ENCODE results near the gene SOX15.

SOX15 gene

GRCh38 chr17:7562208-7562605 is 27.7 kb downstream of the SOX15 start:
- DNase-seq (ENCODE audit: low read depth, low spot score): no peak
- Histone ChIP-seq H3K4me3 (ENCODE audit: low read length) (peak overlapping the region; percentile 59), H3K36me3 (ENCODE audit: control insufficient read depth, insufficient read depth, low read length) (peaks cover 16% of the 10 kb centered on the region), H3K4me1 (ENCODE audit: control insufficient read depth, insufficient read depth, low read length) (peaks cover 3% of the 10 kb centered on the region), H3K27ac (ENCODE audit: low read length) (no peak overlapping the region), H3K27me3 (ENCODE audit: control insufficient read depth, insufficient read depth, low read length) (no peaks in the 10 kb centered on the region), H3K9me3 (ENCODE audit: control insufficient read depth, insufficient read depth, low read length) (no peaks in the 10 kb centered on the region)
- no CpG with 5 or more reads among the region's 28 CpGs for WGBS (ENCODE audit: insufficient coverage, insufficient read length)

DNA sequence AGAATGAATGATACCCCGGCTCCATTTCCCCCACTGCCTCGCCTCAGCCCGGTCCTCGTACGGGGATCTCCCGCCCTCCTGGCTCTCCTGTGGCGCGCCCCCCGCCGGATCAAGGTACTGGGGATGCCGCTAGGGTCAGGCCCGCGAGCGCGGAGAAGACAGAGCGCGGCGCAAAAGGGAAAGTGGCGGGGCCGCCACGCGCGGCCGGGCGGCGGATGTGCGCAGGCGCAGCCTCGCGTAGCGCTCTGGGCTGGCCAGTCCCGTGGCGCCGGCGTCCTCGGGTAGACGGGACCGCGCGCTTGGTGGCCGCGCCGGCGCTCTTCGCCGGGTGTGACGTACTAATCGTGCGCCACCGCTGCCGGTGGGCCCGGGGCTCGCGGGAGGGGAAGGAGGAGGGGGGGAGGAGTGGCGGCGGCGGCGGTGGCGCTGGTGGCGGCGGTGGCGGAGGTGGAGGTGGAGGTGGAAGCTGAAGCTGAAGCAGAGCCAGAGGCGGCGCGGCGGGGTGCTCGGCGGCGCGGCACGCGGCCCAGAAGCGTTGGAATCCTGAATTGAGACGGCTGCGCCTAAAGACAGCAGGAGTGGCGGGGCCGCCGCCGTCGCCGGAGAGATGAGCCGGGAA is 28.2 kb downstream of the SOX15 start, which contains the start of gene SENP3:
Gene SENP3 (plus strand): TSS at position 331 of the 619 bp plus-strand sequence. CDS start 1,158 bp downstream, outside the sequence.
- Histone ChIP-seq H3K36me3 (ENCODE audit: control insufficient read depth, insufficient read depth, low read length) (peaks cover 12% of the 10 kb centered on the region), H3K9me3 (ENCODE audit: control insufficient read depth, insufficient read depth, low read length) (no peaks in the 10 kb centered on the region), H3K4me3 (ENCODE audit: low read length) (peak within 1 kb of the TSS; percentile 59), H3K4me1 (ENCODE audit: control insufficient read depth, insufficient read depth, low read length) (peaks cover 3% of the 10 kb centered on the region), H3K27me3 (ENCODE audit: control insufficient read depth, insufficient read depth, low read length) (no peaks in the 10 kb centered on the region), H3K27ac (ENCODE audit: low read length) (no peak within 1 kb of the TSS)
- WGBS (ENCODE audit: insufficient coverage, insufficient read length): no CpG with 5 or more reads among the region's 82 CpGs
- peak; percentile 68 for DNase-seq (ENCODE audit: low read depth, low spot score)

DNA sequence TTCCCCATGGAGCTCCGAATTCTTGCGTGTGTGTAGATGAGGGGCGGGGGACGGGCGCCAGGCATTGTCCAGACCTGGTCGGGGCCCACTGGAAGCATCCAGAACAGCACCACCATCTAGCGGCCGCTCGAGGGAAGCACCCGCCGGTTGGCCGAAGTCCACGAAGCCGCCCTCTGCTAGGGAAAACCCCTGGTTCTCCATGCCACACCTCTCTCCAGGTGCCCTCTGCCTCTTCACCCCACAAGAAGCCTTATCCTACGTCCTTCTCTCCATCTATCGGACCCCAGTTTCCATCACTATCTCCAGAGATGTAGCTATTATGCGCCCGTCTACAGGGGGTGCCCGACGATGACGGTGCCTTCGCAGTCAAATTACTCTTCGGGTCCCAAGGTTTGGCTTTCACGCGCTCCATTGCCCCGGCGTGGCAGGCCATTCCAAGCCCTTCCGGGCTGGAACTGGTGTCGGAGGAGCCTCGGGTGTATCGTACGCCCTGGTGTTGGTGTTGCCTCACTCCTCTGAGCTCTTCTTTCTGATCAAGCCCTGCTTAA is 28.8 kb downstream of the SOX15 start:
- H3K27ac ChIP-seq (ENCODE audit: low read length): no peak overlapping the region
- peak overlapping the region; percentile 59; the same call in 1 of the 2 replicates for H3K4me3 ChIP-seq (ENCODE audit: low read length)
- DNase-seq (ENCODE audit: low read depth, low spot score): peak; percentile 60
- peaks cover 12% of the 10 kb centered on the region for H3K36me3 ChIP-seq (ENCODE audit: control insufficient read depth, insufficient read depth, low read length)
- H3K4me1 ChIP-seq (ENCODE audit: control insufficient read depth, insufficient read depth, low read length): peaks cover 3% of the 10 kb centered on the region
- no peaks in the 10 kb centered on the region for H3K27me3 ChIP-seq (ENCODE audit: control insufficient read depth, insufficient read depth, low read length)
- no peaks in the 10 kb centered on the region for H3K9me3 ChIP-seq (ENCODE audit: control insufficient read depth, insufficient read depth, low read length)
- WGBS (ENCODE audit: insufficient coverage, insufficient read length): no CpG with 5 or more reads among the region's 32 CpGs

DNA sequence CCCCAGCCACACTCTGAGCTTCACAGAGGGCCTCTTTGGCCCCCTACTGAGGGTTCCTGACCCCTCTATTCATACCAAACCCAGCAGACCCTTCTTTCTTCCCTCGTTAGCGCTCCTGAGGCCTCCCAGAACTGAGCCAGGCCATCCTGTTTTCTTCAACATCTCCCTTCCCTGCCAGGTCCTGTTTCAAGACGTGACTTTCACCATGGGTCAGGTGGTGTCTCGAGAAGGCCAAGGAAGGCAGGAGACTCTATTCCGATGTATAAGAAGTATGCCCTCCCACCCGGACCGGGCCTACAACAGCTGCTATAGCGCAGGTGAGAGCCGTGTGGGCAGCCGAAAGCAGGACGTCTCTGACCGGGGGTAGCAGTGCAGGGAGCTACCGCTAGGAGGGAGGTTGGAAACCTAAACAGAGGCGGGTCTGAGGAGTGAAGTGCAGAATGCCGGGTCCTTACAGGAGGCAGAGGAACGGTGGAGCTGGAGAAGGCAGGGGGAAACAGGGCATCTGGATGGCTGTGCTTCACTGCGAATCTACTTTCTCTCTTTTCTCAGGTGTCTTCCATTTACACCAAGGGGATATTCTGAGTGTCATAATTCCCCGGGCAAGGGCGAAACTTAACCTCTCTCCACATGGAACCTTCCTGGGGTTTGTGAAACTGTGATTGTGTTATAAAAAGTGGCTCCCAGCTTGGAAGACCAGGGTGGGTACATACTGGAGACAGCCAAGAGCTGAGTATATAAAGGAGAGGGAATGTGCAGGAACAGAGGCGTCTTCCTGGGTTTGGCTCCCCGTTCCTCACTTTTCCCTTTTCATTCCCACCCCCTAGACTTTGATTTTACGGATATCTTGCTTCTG is 29.5 kb downstream of the SOX15 start:
- Histone ChIP-seq H3K4me1 (ENCODE audit: control insufficient read depth, insufficient read depth, low read length) (peaks cover 3% of the 10 kb centered on the region), H3K36me3 (ENCODE audit: control insufficient read depth, insufficient read depth, low read length) (peaks cover 9% of the 10 kb centered on the region), H3K27ac (ENCODE audit: low read length) (no peak overlapping the region), H3K27me3 (ENCODE audit: control insufficient read depth, insufficient read depth, low read length) (no peaks in the 10 kb centered on the region), H3K4me3 (ENCODE audit: low read length) (no peak overlapping the region; the same call in 1 of the 2 replicates), H3K9me3 (ENCODE audit: control insufficient read depth, insufficient read depth, low read length) (no peaks in the 10 kb centered on the region)
- DNase-seq (ENCODE audit: low read depth, low spot score): peak; percentile 81
- no CpG with 5 or more reads among the region's 22 CpGs for WGBS (ENCODE audit: insufficient coverage, insufficient read length)

DNA sequence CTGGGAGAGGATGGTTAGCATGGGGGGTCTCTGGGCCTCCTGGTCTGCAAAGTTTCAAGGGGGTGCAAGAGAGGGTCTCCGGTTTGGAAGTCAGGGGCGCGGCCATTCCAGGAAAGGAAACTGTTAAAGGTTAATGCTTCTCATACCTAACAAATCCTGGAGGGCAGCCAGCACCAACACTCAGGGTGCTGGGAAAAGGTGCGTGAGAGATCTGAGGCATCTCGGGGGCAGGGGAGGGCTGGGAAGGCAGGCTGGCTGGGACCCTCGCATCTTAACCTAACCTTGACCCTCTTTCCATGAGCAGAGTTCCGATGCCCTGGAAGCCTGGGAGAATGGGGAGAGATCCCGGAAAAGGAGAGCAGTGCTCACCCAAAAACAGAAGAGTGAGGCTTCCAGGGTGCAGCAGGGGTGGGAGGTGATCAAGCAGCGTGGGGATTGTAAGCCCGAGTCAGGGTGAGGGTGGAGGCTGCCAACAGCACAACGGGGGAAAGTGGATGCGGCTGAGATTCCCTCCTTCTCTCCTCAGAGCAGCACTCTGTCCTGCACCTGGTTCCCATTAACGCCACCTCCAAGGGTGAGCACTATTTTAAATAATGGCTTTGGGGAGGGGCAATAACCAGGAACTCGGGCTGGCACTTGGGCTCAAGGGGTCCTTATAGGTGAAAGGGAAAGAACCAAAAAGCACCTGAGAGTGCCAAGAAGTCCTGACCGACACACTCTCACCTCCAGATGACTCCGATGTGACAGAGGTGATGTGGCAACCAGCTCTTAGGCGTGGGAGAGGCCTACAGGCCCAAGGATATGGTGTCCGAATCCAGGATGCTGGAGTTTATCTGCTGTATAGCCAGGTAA is 30.3 kb downstream of the SOX15 start:
- WGBS (ENCODE audit: insufficient coverage, insufficient read length): no CpG with 5 or more reads among the region's 18 CpGs
- no peak overlapping the region for H3K27ac ChIP-seq (ENCODE audit: low read length)
- 0 out of 2 replicates have a peak, but pooled peaks cover 3% of the 10 kb centered on the region for H3K36me3 ChIP-seq (ENCODE audit: control insufficient read depth, insufficient read depth, low read length)
- no peaks in the 10 kb centered on the region for H3K27me3 ChIP-seq (ENCODE audit: control insufficient read depth, insufficient read depth, low read length)
- H3K4me1 ChIP-seq (ENCODE audit: control insufficient read depth, insufficient read depth, low read length): peaks cover 3% of the 10 kb centered on the region
- DNase-seq (ENCODE audit: low read depth, low spot score): no peak
- H3K4me3 ChIP-seq (ENCODE audit: low read length): no peak overlapping the region
- no peaks in the 10 kb centered on the region for H3K9me3 ChIP-seq (ENCODE audit: control insufficient read depth, insufficient read depth, low read length)

GRCh38 chr17:7558544-7559319 is 31.2 kb downstream of the SOX15 start, which contains the start of gene TNFSF13:
TNFSF13 (plus strand) TSS chr17:7558750; CDS start chr17:7559040, 290 bp downstream.
- DNase-seq (ENCODE audit: low read depth, low spot score): no peak
- Histone ChIP-seq H3K9me3 (ENCODE audit: control insufficient read depth, insufficient read depth, low read length) (no peaks in the 10 kb centered on the region), H3K4me3 (ENCODE audit: low read length) (no peak within 1 kb of the TSS), H3K27ac (ENCODE audit: low read length) (no peak within 1 kb of the TSS), H3K4me1 (ENCODE audit: control insufficient read depth, insufficient read depth, low read length) (peaks cover 3% of the 10 kb centered on the region), H3K36me3 (ENCODE audit: control insufficient read depth, insufficient read depth, low read length) (no peaks in the 10 kb centered on the region), H3K27me3 (ENCODE audit: control insufficient read depth, insufficient read depth, low read length) (no peaks in the 10 kb centered on the region)
- no CpG with 5 or more reads among the region's 16 CpGs for WGBS (ENCODE audit: insufficient coverage, insufficient read length)

DNA sequence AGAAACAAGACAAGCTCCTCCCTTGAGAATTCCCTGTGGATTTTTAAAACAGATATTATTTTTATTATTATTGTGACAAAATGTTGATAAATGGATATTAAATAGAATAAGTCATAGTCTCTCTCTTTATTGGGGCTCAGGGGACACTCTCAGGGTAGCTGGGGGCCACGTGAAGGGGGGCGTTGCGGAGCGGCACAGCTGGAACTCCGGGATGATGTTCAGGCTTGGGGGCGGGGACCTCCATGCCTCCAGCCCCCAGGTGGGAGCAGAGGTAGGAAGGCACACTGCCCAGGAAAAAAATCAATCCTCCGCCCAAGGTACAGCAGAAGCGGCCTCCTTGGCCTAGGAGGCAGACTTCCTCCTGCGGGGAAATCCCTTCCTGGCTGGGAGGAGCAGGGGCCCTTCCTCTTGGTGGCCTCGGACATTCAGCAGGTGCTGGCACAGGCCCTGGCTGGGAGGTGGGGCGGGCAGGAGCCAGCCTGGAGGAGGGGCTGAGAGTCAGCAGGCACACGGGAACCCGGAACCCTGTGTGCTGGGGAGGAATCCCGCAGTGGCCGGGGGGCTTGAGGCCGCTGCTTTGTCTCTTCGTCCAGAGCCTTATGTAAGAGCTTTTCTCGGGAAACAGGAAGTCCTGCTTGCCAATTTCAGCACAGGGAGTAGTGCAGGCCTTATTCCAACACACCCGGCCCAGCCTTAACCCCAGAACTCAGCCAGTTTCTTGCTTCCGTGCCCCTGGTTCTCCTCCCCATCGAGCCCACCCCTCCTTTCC is 31.9 kb downstream of the SOX15 start:
- Histone ChIP-seq H3K4me3 (ENCODE audit: low read length) (no peak overlapping the region), H3K27ac (ENCODE audit: low read length) (no peak overlapping the region), H3K4me1 (ENCODE audit: control insufficient read depth, insufficient read depth, low read length) (peaks cover 3% of the 10 kb centered on the region), H3K27me3 (ENCODE audit: control insufficient read depth, insufficient read depth, low read length) (no peaks in the 10 kb centered on the region), H3K36me3 (ENCODE audit: control insufficient read depth, insufficient read depth, low read length) (no peaks in the 10 kb centered on the region), H3K9me3 (ENCODE audit: control insufficient read depth, insufficient read depth, low read length) (no peaks in the 10 kb centered on the region)
- WGBS (ENCODE audit: insufficient coverage, insufficient read length): no CpG with 5 or more reads among the region's 21 CpGs
- no peak for DNase-seq (ENCODE audit: low read depth, low spot score)

DNA sequence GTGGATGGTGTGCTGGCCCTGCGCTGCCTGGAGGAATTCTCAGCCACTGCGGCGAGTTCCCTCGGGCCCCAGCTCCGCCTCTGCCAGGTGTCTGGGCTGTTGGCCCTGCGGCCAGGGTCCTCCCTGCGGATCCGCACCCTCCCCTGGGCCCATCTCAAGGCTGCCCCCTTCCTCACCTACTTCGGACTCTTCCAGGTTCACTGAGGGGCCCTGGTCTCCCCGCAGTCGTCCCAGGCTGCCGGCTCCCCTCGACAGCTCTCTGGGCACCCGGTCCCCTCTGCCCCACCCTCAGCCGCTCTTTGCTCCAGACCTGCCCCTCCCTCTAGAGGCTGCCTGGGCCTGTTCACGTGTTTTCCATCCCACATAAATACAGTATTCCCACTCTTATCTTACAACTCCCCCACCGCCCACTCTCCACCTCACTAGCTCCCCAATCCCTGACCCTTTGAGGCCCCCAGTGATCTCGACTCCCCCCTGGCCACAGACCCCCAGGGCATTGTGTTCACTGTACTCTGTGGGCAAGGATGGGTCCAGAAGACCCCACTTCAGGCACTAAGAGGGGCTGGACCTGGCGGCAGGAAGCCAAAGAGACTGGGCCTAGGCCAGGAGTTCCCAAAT is 32.6 kb downstream of the SOX15 start:
- no peaks in the 10 kb centered on the region for H3K9me3 ChIP-seq (ENCODE audit: control insufficient read depth, insufficient read depth, low read length)
- no peak overlapping the region for H3K4me3 ChIP-seq (ENCODE audit: low read length)
- peaks cover 3% of the 10 kb centered on the region for H3K4me1 ChIP-seq (ENCODE audit: control insufficient read depth, insufficient read depth, low read length)
- no peak overlapping the region for H3K27ac ChIP-seq (ENCODE audit: low read length)
- H3K36me3 ChIP-seq (ENCODE audit: control insufficient read depth, insufficient read depth, low read length): no peaks in the 10 kb centered on the region
- DNase-seq (ENCODE audit: low read depth, low spot score): no peak
- no peaks in the 10 kb centered on the region for H3K27me3 ChIP-seq (ENCODE audit: control insufficient read depth, insufficient read depth, low read length)
- whole genome bisulfite sequencing (ENCODE audit: insufficient coverage, insufficient read length): 100% methylated on average over 1 of the region's 19 CpGs

DNA sequence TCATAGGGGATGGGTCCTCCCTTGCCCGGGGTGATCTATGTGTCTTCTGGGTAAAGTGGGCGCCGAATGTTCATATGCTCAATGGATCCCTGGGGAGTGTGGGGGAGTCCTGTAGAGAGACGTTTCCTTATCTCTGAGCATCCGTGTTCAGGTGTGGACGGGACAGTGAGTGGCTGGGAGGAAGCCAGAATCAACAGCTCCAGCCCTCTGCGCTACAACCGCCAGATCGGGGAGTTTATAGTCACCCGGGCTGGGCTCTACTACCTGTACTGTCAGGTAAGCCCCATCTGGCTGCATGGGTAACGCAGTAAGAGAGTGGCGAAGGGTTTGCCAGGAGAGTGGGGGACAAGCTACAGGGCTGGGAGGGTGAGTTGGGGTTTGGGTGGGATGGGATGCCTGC is 33.3 kb downstream of the SOX15 start:
- Histone ChIP-seq H3K36me3 (ENCODE audit: control insufficient read depth, insufficient read depth, low read length) (no peaks in the 10 kb centered on the region), H3K27me3 (ENCODE audit: control insufficient read depth, insufficient read depth, low read length) (no peaks in the 10 kb centered on the region), H3K4me1 (ENCODE audit: control insufficient read depth, insufficient read depth, low read length) (peaks cover 3% of the 10 kb centered on the region), H3K9me3 (ENCODE audit: control insufficient read depth, insufficient read depth, low read length) (no peaks in the 10 kb centered on the region), H3K27ac (ENCODE audit: low read length) (no peak overlapping the region), H3K4me3 (ENCODE audit: low read length) (no peak overlapping the region)
- WGBS (ENCODE audit: insufficient coverage, insufficient read length): no CpG with 5 or more reads among the region's 12 CpGs
- no peak for DNase-seq (ENCODE audit: low read depth, low spot score)
